T follicular helper cell (primary cell): ENCODE measurements around the gene SCAF11.
"Not testable (repeated sequence)": the region's sequence is repeated elsewhere in the genome, so short reads cannot be mapped to it uniquely, and the experiment has no call there.

Experiments
- DNase-seq: peaks from one replicate; pipeline ENCODE4 v3.0.0-alpha.2; 2020; ENCODE audit warnings: low read depth
- total RNA-seq, 2 experiments: gene quantifications; one replicate each; lab custom pipeline; 2026; lab: John Stamatoyannopoulos, UW

The SCAF11 gene
- 186 to 350 reads per million in 2 experiments for total RNA-seq

- peak; percentile 100 for DNase-seq
Measured at GRCh38 chr12:45990468-45991283, at the start of gene SCAF11. Gene SCAF11 (minus strand): TSS chr12:45990574. CDS start chr12:45964167, 26,407 bp downstream.

GRCh38 chr12:46037066-46037465 is 46.7 kb upstream of the SCAF11 start:
- DNase-seq = not testable (repeated sequence)

- no peak for DNase-seq
Measured at GRCh38 chr12:46027172-46027571, 36.8 kb upstream of the SCAF11 start.

GRCh38 chr12:46024099-46024498 is 33.7 kb upstream of the SCAF11 start:
- DNase-seq = no peak

- no peak for DNase-seq
Measured at GRCh38 chr12:46020768-46021167, 30.4 kb upstream of the SCAF11 start.

GRCh38 chr12:46018712-46019111 is 28.3 kb upstream of the SCAF11 start:
- DNase-seq = not testable (repeated sequence)

- DNase-seq = not testable (repeated sequence)
Measured at GRCh38 chr12:46017866-46018375, 27.5 kb upstream of the SCAF11 start.

GRCh38 chr12:46005823-46006222 is 15.4 kb upstream of the SCAF11 start:
- DNase-seq = no peak

GRCh38 chr12:46005151-46005797 is 14.9 kb upstream of the SCAF11 start:
- DNase-seq = no peak

GRCh38 chr12:46004715-46005114 is 14.3 kb upstream of the SCAF11 start:
- DNase-seq = no peak

- not testable (repeated sequence) for DNase-seq
Measured at GRCh38 chr12:46000076-46000475, 9.7 kb upstream of the SCAF11 start.

GRCh38 chr12:45994736-45995135 is 4.4 kb upstream of the SCAF11 start:
- no peak for DNase-seq

GRCh38 chr12:45991284-45992249 is 1.2 kb upstream of the SCAF11 start:
- DNase-seq = peak; percentile 60

- DNase-seq = peak; percentile 25
Measured at GRCh38 chr12:45989721-45990467, 480 bp downstream of the SCAF11 start.

GRCh38 chr12:45989287-45989686 is 1.1 kb downstream of the SCAF11 start:
- DNase-seq = no peak

- no peak for DNase-seq
Measured at GRCh38 chr12:45988264-45988663, 2.1 kb downstream of the SCAF11 start.

GRCh38 chr12:45987340-45987727 is 3.0 kb downstream of the SCAF11 start:
- no peak for DNase-seq

GRCh38 chr12:45986641-45987339 is 3.6 kb downstream of the SCAF11 start:
- DNase-seq = no peak

GRCh38 chr12:45981075-45981837 is 9.1 kb downstream of the SCAF11 start:
- DNase-seq = no peak

GRCh38 chr12:45980540-45980939 is 9.8 kb downstream of the SCAF11 start:
- no peak for DNase-seq
